NCI-H1092 (cell line): ENCODE data around the gene NOS1AP.
A peak's percentile ranks its signal among the peaks of the same experiment; 100 is the strongest.

Experiments
- DNase-seq: peaks from one replicate; lab custom pipeline; 2025; lab: John Stamatoyannopoulos, UW

The NOS1AP gene

DNA sequence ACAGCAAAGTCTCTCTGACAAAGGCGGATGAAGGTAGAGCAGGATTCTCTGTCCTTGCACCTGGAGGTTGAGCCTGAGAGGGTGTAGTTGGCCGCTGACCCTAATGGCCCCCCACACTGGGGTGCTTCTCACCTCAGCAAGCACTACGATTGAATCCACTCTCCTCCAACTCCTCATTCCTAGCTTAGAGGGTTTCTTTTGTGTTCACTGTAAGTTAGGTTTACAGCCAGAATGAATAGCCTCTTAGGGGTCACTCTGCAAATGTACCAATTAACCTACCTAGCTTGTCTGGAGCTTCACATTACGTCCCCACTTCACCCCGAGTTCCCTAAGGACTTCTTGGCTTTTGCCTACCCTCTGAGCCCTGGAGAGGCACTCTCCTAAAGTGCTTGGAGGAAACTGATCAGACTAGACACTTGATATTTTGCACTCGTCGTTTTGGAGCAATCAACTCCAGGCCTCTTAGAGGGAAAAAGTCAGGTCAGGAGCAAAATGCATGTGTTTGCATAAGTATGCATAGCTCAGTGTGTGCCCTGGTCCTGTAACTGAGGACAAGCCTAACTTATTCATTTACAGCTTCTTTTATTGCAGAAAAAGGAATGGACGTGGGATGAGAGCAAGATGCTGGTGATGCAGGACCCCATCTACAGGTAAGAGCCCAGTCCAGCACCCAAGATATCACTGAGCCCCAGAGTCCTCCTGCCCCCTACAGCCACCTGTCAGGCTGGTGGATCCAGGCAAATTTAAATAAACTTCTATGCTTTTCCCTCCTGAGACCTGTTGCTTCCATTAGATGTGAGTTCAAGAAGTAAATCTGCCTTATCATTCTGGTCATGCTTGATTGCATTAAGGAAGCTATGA lies 230.8 kb downstream of the NOS1AP start:
- DNase-seq: peak; percentile 30

DNA sequence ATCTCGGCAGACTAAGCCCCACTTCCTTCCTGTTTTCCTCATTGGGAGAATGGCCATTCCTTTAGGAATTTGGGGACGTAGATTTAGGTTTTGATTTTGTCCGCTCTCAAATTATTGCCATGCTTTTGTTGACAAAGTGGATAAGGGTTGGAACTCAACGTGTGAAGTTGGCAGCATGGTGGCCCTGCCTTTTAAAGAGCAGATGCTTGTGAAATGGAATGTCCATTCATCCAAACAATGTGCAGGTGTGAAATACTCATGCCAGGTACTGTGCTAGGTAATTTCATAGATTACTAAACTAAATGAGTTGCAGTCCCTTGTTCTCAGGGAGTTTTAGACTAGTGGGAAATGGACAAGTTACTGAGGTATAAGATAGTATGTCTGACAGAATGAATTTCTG lies 232.2 kb downstream of the NOS1AP start:
- DNase-seq: no peak

DNA sequence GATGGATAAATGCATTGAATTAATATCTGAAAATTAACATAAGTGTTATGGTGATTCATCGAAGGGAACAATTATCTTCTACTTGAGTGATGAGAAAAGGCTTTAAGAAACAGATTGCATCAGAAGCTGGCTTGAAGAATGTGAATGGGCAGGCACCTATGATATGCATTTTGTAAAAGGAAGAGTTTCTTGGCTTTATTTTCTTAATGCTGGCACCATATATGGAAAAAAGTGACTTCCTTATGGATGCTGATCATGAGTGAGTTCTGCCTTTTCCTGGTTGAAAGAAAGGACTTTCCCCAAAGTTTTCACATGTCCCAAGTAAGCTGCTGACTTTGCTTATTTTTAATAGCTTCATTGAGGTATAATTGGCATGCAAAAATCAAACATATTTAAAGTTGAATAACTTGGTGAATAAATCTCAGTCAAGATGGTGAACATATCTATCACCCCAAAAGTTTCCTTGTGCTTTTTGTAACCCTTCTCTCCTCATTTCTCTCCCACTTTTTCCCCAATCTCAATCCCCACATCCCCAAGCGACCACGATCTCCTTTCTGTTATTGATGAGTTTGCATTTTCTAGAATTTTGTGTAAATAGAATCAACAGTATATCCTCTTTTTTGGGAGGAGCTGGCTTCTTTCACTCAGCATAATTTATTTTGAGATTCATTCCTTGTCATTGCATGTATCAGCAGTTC lies 233.0 kb downstream of the NOS1AP start:
- no peak for DNase-seq

- DNase-seq: no peak
Observed at GRCh38 chr1:162303004-162303344, 233.5 kb downstream of the NOS1AP start.

DNA sequence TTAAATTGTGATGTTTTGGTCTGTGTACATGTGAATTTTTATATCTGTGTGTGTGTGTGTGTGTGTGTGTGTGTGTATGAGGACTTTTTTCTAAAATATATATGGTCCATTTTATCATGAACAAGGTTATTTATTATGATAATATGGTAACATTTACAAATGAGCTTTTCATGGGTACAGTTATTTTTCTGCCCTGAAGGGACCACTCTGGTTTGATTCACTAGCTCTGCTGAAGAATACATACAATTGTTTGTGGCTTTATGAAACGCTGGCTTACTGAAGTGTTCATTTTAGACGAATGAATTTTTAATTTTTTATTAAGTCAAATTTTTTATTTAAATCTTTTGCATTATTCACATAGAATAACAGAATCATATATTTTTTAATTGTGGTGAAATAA lies 235.2 kb downstream of the NOS1AP start:
- DNase-seq: no peak

DNA sequence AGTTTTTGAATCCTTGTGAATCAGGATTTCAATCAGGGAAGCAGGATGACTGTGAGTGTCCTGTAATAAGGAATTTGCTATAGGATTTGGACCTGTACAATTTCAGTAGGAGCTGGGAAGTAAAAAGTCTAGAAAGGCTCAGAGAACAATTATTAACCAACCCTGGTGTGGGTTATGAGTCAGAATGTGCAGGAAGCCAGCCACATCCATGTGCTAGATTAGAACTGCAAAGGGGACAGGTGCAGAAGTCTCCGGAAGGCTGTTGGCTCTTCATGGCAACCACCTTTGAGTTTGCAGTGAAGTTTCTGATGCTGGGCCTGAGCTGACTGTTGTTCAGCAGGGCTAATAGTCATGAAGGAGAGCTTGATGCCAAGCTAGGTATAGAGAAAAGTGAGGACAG lies 236.5 kb downstream of the NOS1AP start:
- DNase-seq: no peak

GRCh38 chr1:162310337-162310736 lies 240.8 kb downstream of the NOS1AP start:
- no peak for DNase-seq

GRCh38 chr1:162314206-162314605 lies 244.7 kb downstream of the NOS1AP start:
- no peak for DNase-seq

GRCh38 chr1:162315673-162316072 lies 246.2 kb downstream of the NOS1AP start:
- no peak for DNase-seq

DNA sequence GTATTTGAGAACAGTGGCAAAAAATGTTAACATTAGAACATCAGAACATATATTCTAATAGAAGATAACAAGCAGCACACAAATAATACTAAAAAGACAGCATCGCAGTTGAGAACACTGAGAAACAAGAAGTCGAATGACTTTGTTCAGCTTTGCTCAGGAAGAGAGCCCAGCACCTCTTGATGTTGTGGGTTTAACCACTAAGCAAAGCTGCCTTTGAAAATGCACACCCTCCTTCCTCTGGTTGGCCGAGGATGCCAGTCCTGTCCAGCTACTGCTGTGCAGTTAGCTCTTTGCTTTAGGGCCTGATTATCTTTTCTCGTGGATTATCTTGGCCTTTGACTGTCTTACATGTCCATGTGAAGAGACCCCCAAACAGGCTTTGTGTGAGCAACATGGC lies 246.7 kb downstream of the NOS1AP start:
- DNase-seq: no peak

DNA sequence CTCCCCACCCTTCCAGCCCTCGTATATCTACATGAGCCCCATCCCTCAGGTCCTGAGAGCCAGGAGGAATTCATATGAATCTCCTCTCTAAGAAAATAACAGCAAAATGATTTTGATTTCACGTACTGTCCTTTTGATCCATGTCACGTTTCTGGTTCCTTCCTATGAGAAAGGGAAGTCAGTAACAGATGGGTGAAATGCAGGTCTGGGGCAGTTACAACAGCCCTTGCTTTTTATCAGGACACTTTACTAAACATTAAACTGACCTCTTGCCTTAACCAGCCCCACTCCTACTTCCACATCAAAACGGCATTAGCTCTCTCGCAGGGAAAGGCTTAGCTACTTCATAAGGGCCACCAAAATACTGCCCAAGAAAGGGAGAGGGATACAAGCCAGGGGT lies 248.1 kb downstream of the NOS1AP start:
- DNase-seq: no peak

DNA sequence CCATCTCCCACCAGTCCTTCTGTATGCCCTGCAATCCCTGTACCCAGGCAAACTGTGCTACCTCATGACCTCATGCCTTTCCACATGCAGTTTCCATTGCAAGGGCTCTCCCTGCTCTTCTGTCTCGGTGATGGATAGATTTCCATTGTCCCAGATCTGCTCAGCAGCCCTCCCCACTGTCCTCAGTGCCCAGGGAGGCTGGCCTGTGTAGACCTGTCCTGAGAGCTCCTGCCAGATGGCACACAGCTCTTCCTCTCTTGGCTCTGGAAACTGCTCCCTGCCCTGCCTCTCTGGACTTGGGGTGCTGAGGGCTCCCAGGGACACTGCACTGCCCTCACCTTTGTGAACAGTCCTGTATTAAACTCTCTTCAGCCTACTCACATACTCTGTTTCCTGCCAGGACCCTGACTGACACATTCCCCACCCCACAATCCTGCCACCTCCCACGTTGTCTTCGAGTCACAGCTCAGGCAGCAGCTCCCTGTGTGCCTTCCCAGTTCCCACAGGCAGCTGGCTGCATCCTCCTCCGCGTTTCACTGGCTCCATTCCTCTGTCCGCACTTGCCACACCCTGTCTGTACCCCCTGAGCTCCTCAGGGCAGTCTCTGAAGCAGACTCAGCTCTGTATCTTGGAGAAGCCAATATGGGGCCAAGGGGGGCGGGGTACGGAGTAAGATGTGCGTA lies 250.1 kb downstream of the NOS1AP start:
- no peak for DNase-seq

DNA sequence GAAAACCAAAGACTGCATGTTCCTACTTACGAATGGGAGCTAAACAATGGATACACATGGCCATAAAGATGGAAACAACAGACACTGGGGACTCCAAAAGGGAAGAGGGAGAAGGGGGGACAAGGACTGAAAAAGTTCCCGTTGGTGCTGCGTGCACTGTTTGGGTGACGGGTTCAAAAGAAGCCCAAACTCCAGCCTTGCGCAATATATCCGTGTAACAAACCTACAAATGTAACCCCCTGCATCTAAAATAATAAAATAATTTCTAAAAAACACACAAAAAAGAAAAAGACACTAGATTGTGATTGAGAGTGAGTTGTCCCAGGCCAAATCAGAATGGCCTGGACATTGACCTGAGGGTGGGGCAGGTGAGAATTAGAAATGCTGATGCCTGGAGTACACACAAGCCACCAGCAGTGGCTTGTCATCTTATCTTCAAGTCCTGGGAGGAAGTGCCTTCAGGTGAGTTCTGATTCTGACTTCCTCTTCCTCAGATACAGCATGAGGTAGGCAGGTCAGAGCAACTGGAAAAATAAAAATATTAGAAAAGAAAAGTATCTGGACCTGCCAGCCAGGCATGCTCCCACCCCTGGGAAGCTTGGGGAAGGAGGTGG lies 252.4 kb downstream of the NOS1AP start:
- DNase-seq: no peak

- no peak for DNase-seq
Observed at GRCh38 chr1:162323023-162323422, 253.5 kb downstream of the NOS1AP start.

DNA sequence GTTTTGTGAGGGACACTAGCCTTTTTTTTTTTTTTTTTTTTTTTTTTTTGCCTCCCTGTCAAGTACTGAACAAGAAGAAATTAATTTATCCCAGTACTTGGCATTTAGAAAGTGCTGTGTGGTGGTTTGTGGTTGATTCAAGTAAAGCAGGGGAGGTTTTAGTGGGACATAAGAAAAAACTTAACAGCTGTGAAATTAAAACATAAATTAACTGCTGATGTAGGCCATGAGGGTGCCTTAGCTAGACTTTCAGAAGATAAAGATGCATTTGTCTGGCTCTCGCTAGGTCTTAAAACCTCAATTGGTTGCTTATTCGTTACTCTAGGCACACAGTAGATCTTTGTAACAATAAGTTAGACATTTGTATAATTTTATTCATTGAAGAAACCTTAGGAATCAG lies 254.9 kb downstream of the NOS1AP start:
- DNase-seq: no peak

DNA sequence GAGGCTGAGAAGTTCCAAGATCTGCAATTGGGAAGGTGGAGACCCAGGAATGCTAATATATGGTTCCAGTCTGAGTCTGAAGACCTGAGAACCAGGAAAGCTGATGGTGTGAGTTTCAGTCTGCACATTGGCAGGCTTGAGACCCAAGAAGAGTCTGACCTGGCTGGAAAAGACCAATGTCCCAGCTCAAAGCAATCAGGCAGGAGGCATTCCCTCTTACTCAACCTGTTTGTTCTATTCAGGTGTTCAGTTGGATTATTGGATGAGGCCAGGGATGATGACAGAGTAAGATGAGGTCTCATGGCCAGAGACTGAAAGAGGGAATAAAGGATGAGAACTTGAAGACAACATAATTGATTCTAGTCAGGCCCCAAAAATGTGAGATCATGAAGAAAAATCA lies 257.1 kb downstream of the NOS1AP start:
- no peak for DNase-seq

- DNase-seq: no peak
Observed at GRCh38 chr1:162327144-162327787, 257.8 kb downstream of the NOS1AP start.

DNA sequence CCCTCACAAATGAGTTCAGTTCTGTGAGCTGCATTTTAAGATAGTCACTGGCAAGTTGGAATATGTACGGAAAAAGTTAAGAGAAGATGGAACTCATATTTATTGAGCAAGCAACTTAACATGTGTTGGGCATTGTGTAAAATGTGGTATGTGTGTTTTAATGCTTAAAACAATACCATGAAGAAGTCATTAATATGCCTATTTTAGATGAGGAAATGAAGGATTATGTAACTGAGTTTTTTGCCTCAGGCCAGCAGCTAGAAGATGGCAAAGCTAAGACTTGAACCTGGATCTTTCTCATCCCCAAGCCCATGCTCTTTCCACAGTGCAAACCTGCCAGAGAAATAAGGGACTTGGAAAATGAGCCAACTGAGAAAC lies 258.3 kb downstream of the NOS1AP start:
- DNase-seq: no peak

GRCh38 chr1:162328512-162328911 lies 259.0 kb downstream of the NOS1AP start:
- peak; percentile 78 for DNase-seq

GRCh38 chr1:162329826-162330225 lies 260.3 kb downstream of the NOS1AP start:
- DNase-seq: no peak

DNA sequence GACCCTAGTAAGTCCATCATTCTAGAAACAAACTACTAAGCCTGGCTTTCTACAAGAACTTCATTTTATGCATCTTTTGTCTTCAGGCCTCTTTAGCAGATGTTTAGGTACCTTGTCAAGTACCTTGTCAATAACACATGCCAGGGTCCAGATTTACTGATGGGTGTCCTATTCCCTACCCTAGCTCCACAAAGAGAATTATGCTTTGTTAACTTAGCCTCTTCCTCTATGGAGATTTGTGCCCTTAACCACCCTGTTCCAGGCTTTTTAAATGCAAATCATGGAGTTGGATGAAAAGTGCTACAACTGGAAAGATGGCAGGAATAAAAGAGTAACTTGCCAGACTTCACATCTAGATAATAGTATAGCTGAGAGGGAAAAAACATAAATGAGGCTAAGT lies 264.5 kb downstream of the NOS1AP start:
- no peak for DNase-seq

DNA sequence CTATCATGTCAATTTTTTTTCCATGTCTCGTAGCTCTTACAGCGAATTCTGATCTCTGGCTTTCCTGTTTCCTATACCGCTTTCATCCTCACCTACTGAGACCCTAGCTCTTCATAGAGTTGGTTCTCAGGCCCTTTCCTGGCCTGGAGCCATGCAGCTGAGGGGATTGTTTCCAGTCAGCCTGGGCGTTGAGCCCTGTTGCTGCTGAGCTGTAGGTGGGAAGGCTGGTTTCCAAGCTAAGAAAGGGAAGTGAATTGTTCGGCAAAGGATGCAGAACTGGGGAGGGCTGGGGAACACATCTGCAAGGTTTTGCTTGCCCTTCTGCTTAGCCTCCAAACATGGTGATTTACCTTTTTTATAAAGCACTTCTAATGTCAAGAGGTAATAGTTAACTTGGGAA lies 265.6 kb downstream of the NOS1AP start:
- no peak for DNase-seq
